Testis (tissue), 2 donors: ENCODE data around the gene UBE2E2.

Source experiments
- POLR2A ChIP-seq: fragments of 450-650 bp; IDR thresholded peaks from one replicate; pipeline ENCODE4 v1.6.1; 2017; ENCODE audit warnings: antibody characterized with exemption, mild to moderate bottlenecking, moderate library complexity
- TF ChIP-seq, protein P1 (sequence below), 3 experiments: fragments of 450-650 bp in 2 of 3; fragments of 200-600 bp in 1 of 3; sonication (generic) in 1 of 3; IDR thresholded peaks; one replicate each; pipeline ENCODE4 v1.5.1; 2016 to 2019; ENCODE audit warnings: antibody characterized with exemption in 3 of 3, mild to moderate bottlenecking in 2 of 3, moderate library complexity in 1 of 3

DNA sequence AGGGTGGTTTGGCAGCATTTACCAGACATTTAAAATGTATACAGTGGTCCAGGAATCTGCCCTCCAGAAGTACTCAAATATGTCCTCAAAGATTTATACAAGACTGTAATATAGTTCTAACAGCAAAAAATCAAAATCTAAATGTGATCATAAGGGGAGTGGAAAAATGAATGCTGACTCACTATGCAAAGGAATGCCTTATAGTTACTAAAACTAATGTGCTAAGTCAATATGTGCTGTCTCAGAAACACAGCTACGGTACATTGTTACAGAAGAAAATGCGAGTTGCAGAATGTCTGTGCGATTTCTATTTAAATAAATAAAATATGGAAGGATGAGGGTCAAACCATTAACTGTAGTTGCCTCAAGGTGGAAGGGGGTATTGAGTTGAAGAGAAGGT is 372.6 kb downstream of the UBE2E2 start:
- TF ChIP-seq, protein P1, sequence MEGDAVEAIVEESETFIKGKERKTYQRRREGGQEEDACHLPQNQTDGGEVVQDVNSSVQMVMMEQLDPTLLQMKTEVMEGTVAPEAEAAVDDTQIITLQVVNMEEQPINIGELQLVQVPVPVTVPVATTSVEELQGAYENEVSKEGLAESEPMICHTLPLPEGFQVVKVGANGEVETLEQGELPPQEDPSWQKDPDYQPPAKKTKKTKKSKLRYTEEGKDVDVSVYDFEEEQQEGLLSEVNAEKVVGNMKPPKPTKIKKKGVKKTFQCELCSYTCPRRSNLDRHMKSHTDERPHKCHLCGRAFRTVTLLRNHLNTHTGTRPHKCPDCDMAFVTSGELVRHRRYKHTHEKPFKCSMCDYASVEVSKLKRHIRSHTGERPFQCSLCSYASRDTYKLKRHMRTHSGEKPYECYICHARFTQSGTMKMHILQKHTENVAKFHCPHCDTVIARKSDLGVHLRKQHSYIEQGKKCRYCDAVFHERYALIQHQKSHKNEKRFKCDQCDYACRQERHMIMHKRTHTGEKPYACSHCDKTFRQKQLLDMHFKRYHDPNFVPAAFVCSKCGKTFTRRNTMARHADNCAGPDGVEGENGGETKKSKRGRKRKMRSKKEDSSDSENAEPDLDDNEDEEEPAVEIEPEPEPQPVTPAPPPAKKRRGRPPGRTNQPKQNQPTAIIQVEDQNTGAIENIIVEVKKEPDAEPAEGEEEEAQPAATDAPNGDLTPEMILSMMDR (IDR thresholded peaks at IDR 0.05): no peak
- no peak for TF ChIP-seq POLR2A
